22Rv1 (cell line): ENCODE measurements around the gene USP40.

Source experiments
- H3K27ac ChIP-seq: fragments of 450-650 bp; 2 replicates; pipeline ENCODE4 v1.5.1; 2017
- CTCF ChIP-seq: fragments of 450-650 bp; IDR thresholded peaks from 2 replicates; pipeline ENCODE4 v1.5.1; 2017; ENCODE audit warnings: mild to moderate bottlenecking
- ZFX ChIP-seq: fragments of 450-650 bp; IDR thresholded peaks from 2 replicates; pipeline ENCODE4 v1.6.1; 2017; ENCODE audit warnings: antibody characterized with exemption, borderline replicate concordance

Gene USP40

GRCh38 chr2:233448220-233448559 lies 118.4 kb downstream of the USP40 start:
- TF ChIP-seq CTCF: no peak; the same call in 1 of the 2 replicates
- TF ChIP-seq ZFX: no peak
- H3K27ac ChIP-seq: peak overlapping the region; percentile 89

GRCh38 chr2:233447506-233448219 lies 118.9 kb downstream of the USP40 start:
- no peak for TF ChIP-seq CTCF
- TF ChIP-seq ZFX: no peak

GRCh38 chr2:233446606-233447305 lies 119.8 kb downstream of the USP40 start:
- TF ChIP-seq ZFX (no peak), CTCF (no peak)
- H3K27ac ChIP-seq: peak overlapping the region; percentile 89; the same call in 1 of the 2 replicates

More at GRCh38 chr2:233447506-233448219, 118.9 kb downstream of the USP40 start:
- peak overlapping the region; percentile 89 for H3K27ac ChIP-seq

- H3K27ac ChIP-seq: no peak overlapping the region
Observed at GRCh38 chr2:233446121-233446520, 120.5 kb downstream of the USP40 start.

GRCh38 chr2:233445152-233445830 lies 121.3 kb downstream of the USP40 start:
- no peak overlapping the region for H3K27ac ChIP-seq

More at GRCh38 chr2:233446121-233446520, 120.5 kb downstream of the USP40 start:
- no peak for TF ChIP-seq CTCF
- TF ChIP-seq ZFX: no peak

GRCh38 chr2:233444501-233444900 lies 122.1 kb downstream of the USP40 start:
- TF ChIP-seq CTCF (no peak), ZFX (no peak)
- no peak overlapping the region for H3K27ac ChIP-seq

More at GRCh38 chr2:233445152-233445830, 121.3 kb downstream of the USP40 start:
- TF ChIP-seq ZFX: no peak
- TF ChIP-seq CTCF: no peak
